Measurements from ENCODE around the gene DECR2. TPM values are rescaled to one million over a fixed set of nuclear protein-coding genes. Genes with fewer than 3 reads are reported as not detected.

The DECR2 gene
- total and polyA plus RNA-seq, 2 of the 13 experiments (the other 11 are each of a cell fraction or from before 2014, with no cell fraction given), result 36.3 to 44.6 TPM

GRCh38 chr16:379183-379960, 22.3 kb upstream of the DECR2 start (continued):
- no peak for TF ChIP-seq ZBTB40 (IDR thresholded peaks at IDR 0.05)
- TF ChIP-seq ZBTB40 (CRISPR knock-in tag; IDR thresholded peaks at IDR 0.05), result no peak
- no peak for TF ChIP-seq FOXO1 (CRISPR knock-in tag; IDR thresholded peaks at IDR 0.05)
- peak; percentile 71 for TF ChIP-seq TBX2 (CRISPR knock-in tag; IDR thresholded peaks at IDR 0.05; ENCODE audit: borderline replicate concordance)
- TF ChIP-seq HOXA3 (CRISPR knock-in tag; IDR thresholded peaks at IDR 0.05), result no peak
- no peak for TF ChIP-seq ZNF20 (CRISPR knock-in tag; IDR thresholded peaks at IDR 0.05)
- TF ChIP-seq SNRNP70 (IDR thresholded peaks at IDR 0.05; ENCODE audit: low read depth, low read length), result no peak
- no peak for TF ChIP-seq ZNF547 (CRISPR knock-in tag; IDR thresholded peaks at IDR 0.05)
- TF ChIP-seq ETV5 (CRISPR knock-in tag; IDR thresholded peaks at IDR 0.05; ENCODE audit: borderline replicate concordance), result no peak
- no peak for TF ChIP-seq TCF12 (IDR thresholded peaks at IDR 0.05)
- no peak for TF ChIP-seq TCF12 (CRISPR knock-in tag; IDR thresholded peaks at IDR 0.05)
- TF ChIP-seq ZBTB10 (CRISPR knock-in tag; IDR thresholded peaks at IDR 0.05; ENCODE audit: borderline replicate concordance), result no peak
- no peak for TF ChIP-seq SOX13 (IDR thresholded peaks at IDR 0.05)
- peak in 1 of 2 experiments; percentile 14; a peak in 1 of 4 replicates for TF ChIP-seq SOX13 (CRISPR knock-in tag; conservative IDR thresholded peaks at IDR 0.05 in 1 of 2, IDR thresholded peaks at IDR 0.05 in 1 of 2)
- no peak for TF ChIP-seq CTCF (CRISPR knock-in tag; IDR thresholded peaks at IDR 0.05)
- TF ChIP-seq FOXP1 (IDR thresholded peaks at IDR 0.05), result no peak
- TF ChIP-seq FOXP1 (CRISPR knock-in tag; IDR thresholded peaks at IDR 0.05), result no peak

Measured in HepG2 (cell line).